Type B pancreatic cell (in vitro differentiated cells): Measurements from ENCODE around the gene TMEM53. TPM values are rescaled to one million over a fixed set of nuclear protein-coding genes. Genes with fewer than 3 reads are reported as not detected.

Experiments used
- DNase-seq: peaks from one replicate; pipeline ENCODE4 v3.0.0; 2021; ENCODE audit warnings: mixed read lengths; ENCODE audit not compliant: unreplicated experiment; ENCODE audit errors: extremely low spot score
- H3K27ac Mint-ChIP-seq: 2 replicates; pipeline ENCODE4 v1.8.0; 2021; ENCODE audit warnings: mild to moderate bottlenecking, mixed read lengths
- H3K27me3 Mint-ChIP-seq: 2 replicates; pipeline ENCODE4 v1.8.0; 2021; ENCODE audit warnings: mixed read lengths
- H3K36me3 Mint-ChIP-seq: 2 replicates; pipeline ENCODE4 v1.8.0; 2021; ENCODE audit warnings: mixed read lengths
- H3K4me1 Mint-ChIP-seq: one replicate; pipeline ENCODE4 v1.8.0; 2021; ENCODE audit warnings: mixed read lengths; ENCODE audit not compliant: unreplicated experiment
- H3K4me3 Mint-ChIP-seq: 2 replicates; pipeline ENCODE4 v1.8.0; 2021; ENCODE audit warnings: mild to moderate bottlenecking, mixed read lengths
- H3K9me3 Mint-ChIP-seq: 2 replicates; pipeline ENCODE4 v1.8.0; 2021; ENCODE audit warnings: mixed read lengths
- total RNA-seq: library from RNA; stranded (reverse); gene quantifications from 2 replicates; pipeline ENCODE4 v1.2.1, GENCODE V29; 2021; ENCODE audit warnings: low replicate concordance
- TF ChIP-seq, protein P1 (sequence below): fragments of 200-600 bp; sonication (generic); conservative IDR thresholded peaks from 2 replicates; pipeline ENCODE4 v1.5.0; 2021; ENCODE audit warnings: antibody characterized with exemption, mild to moderate bottlenecking

TMEM53 gene
- total RNA-seq, 1 donor from 2014 or later, result 6.6 TPM

DNA sequence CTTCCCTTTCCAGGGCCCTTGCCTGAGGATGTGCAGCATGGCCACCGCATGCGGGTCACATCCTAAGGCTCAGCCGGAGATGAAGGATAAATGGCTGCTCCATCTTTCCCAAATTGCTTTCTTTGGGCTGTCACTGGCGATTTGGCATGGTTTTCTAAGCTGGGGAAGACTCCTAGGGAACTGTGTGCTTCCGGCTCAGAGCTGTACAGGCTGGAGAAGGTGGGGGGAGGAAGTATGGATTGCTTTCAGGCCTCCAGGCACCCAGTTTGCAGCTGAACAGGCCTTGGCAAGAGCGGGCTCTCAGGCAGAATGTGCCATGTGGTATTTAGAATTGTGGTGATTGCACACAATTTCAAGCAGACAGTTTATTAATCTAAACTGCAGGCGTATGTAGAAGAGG is 48.9 kb downstream of the TMEM53 start:
- Mint-ChIP-seq H3K27me3 (peaks cover 15% of the 10 kb centered on the region), H3K36me3 (no peaks in the 10 kb centered on the region), H3K4me3 (no peak overlapping the region), H3K27ac (no peak overlapping the region), H3K9me3 (no peaks in the 10 kb centered on the region), H3K4me1 (peaks cover 22% of the 10 kb centered on the region)
- TF ChIP-seq, protein P1, sequence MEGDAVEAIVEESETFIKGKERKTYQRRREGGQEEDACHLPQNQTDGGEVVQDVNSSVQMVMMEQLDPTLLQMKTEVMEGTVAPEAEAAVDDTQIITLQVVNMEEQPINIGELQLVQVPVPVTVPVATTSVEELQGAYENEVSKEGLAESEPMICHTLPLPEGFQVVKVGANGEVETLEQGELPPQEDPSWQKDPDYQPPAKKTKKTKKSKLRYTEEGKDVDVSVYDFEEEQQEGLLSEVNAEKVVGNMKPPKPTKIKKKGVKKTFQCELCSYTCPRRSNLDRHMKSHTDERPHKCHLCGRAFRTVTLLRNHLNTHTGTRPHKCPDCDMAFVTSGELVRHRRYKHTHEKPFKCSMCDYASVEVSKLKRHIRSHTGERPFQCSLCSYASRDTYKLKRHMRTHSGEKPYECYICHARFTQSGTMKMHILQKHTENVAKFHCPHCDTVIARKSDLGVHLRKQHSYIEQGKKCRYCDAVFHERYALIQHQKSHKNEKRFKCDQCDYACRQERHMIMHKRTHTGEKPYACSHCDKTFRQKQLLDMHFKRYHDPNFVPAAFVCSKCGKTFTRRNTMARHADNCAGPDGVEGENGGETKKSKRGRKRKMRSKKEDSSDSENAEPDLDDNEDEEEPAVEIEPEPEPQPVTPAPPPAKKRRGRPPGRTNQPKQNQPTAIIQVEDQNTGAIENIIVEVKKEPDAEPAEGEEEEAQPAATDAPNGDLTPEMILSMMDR, result no peak
- DNase-seq, result no peak

DNA sequence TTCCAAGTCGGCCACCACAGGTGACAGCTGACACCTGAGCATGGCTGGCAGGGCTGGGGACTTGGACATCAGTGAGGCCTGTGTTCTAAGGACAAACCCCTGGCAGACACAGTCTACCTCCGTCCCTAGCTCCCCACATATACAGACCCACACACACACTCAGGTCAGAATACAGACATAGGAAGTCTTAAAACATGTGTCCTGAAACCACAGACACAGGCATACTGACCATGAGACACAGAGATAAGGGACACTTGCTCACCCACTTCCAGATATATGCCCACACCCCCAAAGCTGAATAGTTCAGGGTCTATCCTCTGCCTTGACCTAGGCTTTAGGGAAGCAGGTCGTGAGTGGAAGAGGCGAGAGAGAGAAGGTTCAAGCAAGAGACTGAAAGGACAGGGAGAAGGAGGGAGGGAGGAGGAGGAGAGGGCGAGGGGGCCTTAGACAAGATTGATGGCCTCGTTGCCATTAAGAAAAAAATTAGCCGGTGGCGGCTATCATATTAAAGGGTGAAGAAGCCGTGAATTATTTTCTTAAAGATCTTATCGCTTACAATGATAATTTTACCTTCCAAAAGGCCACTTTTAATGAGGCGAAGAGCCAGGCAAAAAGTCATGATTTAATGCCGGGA is 49.9 kb downstream of the TMEM53 start:
- no peaks in the 10 kb centered on the region for H3K36me3 Mint-ChIP-seq
- no peak overlapping the region for H3K4me3 Mint-ChIP-seq
- H3K4me1 Mint-ChIP-seq, result peaks cover 28% of the 10 kb centered on the region
- peaks cover 24% of the 10 kb centered on the region for H3K27me3 Mint-ChIP-seq
- TF ChIP-seq, protein P1, result no peak
- peak overlapping the region; percentile 64 for H3K27ac Mint-ChIP-seq
- H3K9me3 Mint-ChIP-seq, result no peaks in the 10 kb centered on the region
- no peak for DNase-seq

DNA sequence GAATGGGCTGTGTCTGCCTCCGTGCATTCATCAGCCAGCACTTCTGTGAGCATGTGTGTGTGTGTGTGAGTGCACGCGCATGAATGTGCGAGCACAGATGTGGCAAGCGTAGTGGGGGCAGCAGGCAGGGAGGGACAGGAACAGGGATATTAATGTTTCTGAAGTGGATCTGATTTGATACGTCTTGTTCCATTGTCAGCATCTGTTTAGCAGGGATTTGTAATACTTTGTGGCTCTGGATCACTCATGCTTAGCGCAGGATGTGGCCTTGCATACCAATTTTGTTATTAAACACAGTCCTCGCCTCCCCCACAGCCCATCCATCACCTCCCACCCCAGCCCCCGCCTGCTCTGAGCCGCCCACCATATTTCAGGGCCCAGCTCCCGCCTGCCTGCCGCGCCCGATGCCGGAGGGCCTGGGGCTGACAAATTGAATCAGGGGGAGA is 52.4 kb downstream of the TMEM53 start:
- Mint-ChIP-seq H3K9me3 (no peaks in the 10 kb centered on the region), H3K27me3 (peaks cover 46% of the 10 kb centered on the region), H3K4me3 (peak overlapping the region; percentile 2), H3K27ac (no peak overlapping the region), H3K36me3 (no peaks in the 10 kb centered on the region), H3K4me1 (peaks cover 46% of the 10 kb centered on the region)
- no peak for DNase-seq
- TF ChIP-seq, protein P1, result no peak

DNA sequence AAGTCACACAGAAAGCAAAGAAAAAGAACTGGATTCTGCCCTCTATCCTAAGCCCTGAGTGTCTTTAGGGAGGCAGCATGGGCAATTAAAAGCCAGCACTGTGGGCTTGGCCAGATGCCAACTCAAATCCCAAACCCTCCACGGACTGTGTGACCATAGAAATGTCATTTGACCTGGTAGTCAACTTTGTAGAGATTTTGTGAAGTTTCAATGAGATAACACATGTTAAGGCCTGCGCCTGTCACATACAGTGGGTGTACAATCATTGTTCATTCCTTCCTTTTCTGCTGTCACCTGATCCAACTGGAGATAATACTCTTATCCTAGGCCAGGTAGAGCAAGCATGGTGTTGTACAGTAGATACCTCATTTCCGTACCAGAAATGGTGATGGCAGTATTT is 54.2 kb downstream of the TMEM53 start:
- Mint-ChIP-seq H3K9me3 (no peaks in the 10 kb centered on the region), H3K36me3 (no peaks in the 10 kb centered on the region), H3K27me3 (peaks cover 64% of the 10 kb centered on the region), H3K4me1 (peaks cover 46% of the 10 kb centered on the region), H3K4me3 (no peak overlapping the region), H3K27ac (no peak overlapping the region)
- DNase-seq, result no peak
- TF ChIP-seq, protein P1, result no peak

DNA sequence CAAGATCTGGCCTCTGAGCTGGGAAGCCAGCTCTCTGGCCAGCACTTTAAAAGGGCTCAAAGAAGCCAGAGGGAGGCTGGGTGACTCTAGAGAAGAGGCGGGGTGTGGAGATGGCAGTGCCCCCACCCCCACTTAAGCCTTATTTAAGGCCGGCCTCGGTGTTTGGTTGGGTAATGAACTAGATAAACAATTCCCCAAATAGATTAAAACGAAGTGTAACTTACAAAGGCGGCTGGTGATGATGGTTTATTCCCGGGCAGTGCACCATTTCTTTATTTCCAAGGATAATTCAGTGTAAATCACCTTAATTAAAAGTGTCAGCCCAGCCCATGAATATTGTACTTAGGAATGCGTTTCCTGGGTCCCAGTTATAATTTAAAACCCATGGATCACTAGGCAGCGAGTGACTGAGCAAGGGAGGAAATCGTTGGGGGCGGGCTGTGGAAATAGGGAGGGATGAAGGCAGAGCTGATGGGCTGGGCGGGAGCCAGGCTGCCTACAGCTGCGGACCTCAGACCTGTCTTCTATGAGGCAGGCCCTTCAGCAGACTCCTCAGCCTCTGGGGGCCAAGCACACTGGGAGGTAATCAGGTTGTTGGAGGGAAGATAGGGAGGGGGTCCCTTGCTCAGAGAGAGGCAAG is 54.9 kb downstream of the TMEM53 start:
- Mint-ChIP-seq H3K27ac (no peak overlapping the region), H3K27me3 (peaks cover 67% of the 10 kb centered on the region), H3K36me3 (no peaks in the 10 kb centered on the region), H3K4me3 (no peak overlapping the region), H3K4me1 (peaks cover 43% of the 10 kb centered on the region), H3K9me3 (no peaks in the 10 kb centered on the region)
- TF ChIP-seq, protein P1, result no peak
- DNase-seq, result no peak
